ENCODE data around the gene SLBP. TPM values are rescaled to one million over a fixed set of nuclear protein-coding genes. Genes with fewer than 3 reads are reported as not detected.

SLBP gene
- total RNA-seq, 6 experiments from 2014 or later, result 13.1 to 30.8 (median 14.7) TPM

- H3K4me1 ChIP-seq, result no peaks in the 10 kb centered on the region
- intact Hi-C loops (cut with DNase I), result loop anchor here in 1 of 2 donors (10.0 kb wide), 1 partner anchor 138 kb away; no protein-coding TSS in a partner anchor
- no peak overlapping the region for H3K4me3 ChIP-seq
- H3K36me3 ChIP-seq, result no peaks in the 10 kb centered on the region
- H3K9me3 ChIP-seq, result no peaks in the 10 kb centered on the region
- DNase-seq (no peak), ATAC-seq (no peak)
- WGBS (ENCODE audit: insufficient coverage, low coverage, low lambda C conversion rate, missing lambda C conversion rate), result 69% methylated on average over 8 of the region's 20 CpGs
- no peak for TF ChIP-seq POLR2A (IDR thresholded peaks at IDR 0.05)
- TF ChIP-seq, protein P1, sequence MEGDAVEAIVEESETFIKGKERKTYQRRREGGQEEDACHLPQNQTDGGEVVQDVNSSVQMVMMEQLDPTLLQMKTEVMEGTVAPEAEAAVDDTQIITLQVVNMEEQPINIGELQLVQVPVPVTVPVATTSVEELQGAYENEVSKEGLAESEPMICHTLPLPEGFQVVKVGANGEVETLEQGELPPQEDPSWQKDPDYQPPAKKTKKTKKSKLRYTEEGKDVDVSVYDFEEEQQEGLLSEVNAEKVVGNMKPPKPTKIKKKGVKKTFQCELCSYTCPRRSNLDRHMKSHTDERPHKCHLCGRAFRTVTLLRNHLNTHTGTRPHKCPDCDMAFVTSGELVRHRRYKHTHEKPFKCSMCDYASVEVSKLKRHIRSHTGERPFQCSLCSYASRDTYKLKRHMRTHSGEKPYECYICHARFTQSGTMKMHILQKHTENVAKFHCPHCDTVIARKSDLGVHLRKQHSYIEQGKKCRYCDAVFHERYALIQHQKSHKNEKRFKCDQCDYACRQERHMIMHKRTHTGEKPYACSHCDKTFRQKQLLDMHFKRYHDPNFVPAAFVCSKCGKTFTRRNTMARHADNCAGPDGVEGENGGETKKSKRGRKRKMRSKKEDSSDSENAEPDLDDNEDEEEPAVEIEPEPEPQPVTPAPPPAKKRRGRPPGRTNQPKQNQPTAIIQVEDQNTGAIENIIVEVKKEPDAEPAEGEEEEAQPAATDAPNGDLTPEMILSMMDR (IDR thresholded peaks at IDR 0.05), result no peak
- H3K27me3 ChIP-seq, result no peaks in the 10 kb centered on the region
- H3K27ac ChIP-seq, result no peak overlapping the region
Observed at GRCh38 chr4:1756893-1757779, 45.0 kb upstream of the SLBP start.

DNA sequence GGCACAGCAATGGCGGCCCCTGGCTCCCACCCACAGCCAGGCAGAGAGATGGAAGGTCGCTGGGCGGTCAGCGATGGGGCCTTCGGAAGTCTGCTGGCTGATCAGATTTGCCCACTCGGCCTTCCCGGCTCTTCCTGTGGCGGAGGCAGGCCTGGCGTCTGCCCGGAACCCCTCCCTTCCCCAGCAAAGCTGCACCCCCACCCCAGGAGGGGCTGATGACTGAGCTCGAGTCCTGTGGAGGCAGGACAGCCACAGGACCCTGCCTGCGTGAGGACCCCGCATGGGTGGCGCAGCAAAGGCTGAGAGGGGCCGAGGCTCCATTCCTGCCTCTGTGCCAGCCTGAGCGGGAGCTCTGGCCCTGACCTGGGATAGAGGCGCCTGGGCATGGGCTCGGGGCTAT is 44.0 kb upstream of the SLBP start:
- 80% methylated on average over 1 of the region's 18 CpGs for WGBS (ENCODE audit: insufficient coverage, low coverage, low lambda C conversion rate, missing lambda C conversion rate)
- TF ChIP-seq, protein P1 (IDR thresholded peaks at IDR 0.05), result no peak
- TF ChIP-seq POLR2A (IDR thresholded peaks at IDR 0.05), result no peak
- peak; percentile 6 to 31 (median 22) for ATAC-seq
- H3K27ac ChIP-seq, result no peak overlapping the region
- H3K4me3 ChIP-seq, result no peak overlapping the region
- H3K4me1 ChIP-seq, result no peaks in the 10 kb centered on the region
- H3K9me3 ChIP-seq, result no peaks in the 10 kb centered on the region
- H3K27me3 ChIP-seq, result no peaks in the 10 kb centered on the region
- H3K36me3 ChIP-seq, result no peaks in the 10 kb centered on the region
- intact Hi-C loops (cut with DNase I), result loop anchor here in 1 of 2 donors (10.0 kb wide), 1 partner anchor 139 kb away; no protein-coding TSS in a partner anchor
- DNase-seq, result no peak

GRCh38 chr4:1755297-1755696 is 43.2 kb upstream of the SLBP start:
- intact Hi-C loops (cut with DNase I), result loop anchor here in 1 of 2 donors (10.0 kb wide), 1 partner anchor 140 kb away; no protein-coding TSS in a partner anchor
- no peak overlapping the region for H3K4me3 ChIP-seq
- no peaks in the 10 kb centered on the region for H3K36me3 ChIP-seq
- TF ChIP-seq, protein P1 (IDR thresholded peaks at IDR 0.05), result no peak
- TF ChIP-seq POLR2A (IDR thresholded peaks at IDR 0.05), result no peak
- H3K4me1 ChIP-seq, result no peaks in the 10 kb centered on the region
- H3K27ac ChIP-seq, result no peak overlapping the region
- H3K27me3 ChIP-seq, result no peaks in the 10 kb centered on the region
- no peaks in the 10 kb centered on the region for H3K9me3 ChIP-seq
- ATAC-seq, result no peak
- no CpG with 5 or more reads among the region's 17 CpGs for WGBS (ENCODE audit: insufficient coverage, low coverage, low lambda C conversion rate, missing lambda C conversion rate)
- no peak for DNase-seq

DNA sequence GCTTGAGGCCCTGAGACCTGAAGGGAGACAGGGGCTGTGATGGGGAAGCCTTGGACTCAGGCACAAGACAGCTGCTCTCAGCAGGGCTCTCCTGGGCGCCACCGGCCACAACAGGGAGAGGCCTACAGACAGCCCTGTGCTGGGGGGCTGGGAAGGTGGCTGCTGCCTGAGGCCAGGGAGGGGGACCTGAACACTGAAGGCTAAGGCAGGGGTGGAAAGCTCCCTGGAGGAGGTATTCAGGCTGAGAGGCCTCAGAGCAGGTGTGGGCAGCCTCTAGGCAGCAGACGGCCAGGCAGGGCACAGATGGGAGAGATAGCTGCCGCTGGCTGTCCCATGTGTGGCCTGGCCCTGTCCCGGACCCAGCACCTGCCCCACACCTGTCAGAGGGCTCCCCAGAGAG is 42.2 kb upstream of the SLBP start:
- no peak overlapping the region for H3K27ac ChIP-seq
- DNase-seq (no peak), ATAC-seq (no peak)
- intact Hi-C loops (cut with DNase I), result loop anchor here in 1 of 2 donors (5.0 to 10.0 kb wide), 2 partner anchors 53 to 140 kb away; no protein-coding TSS in a partner anchor
- no peaks in the 10 kb centered on the region for H3K4me1 ChIP-seq
- H3K27me3 ChIP-seq, result no peaks in the 10 kb centered on the region
- no peaks in the 10 kb centered on the region for H3K36me3 ChIP-seq
- TF ChIP-seq, protein P1 (IDR thresholded peaks at IDR 0.05), result no peak
- no peak for TF ChIP-seq POLR2A (IDR thresholded peaks at IDR 0.05)
- WGBS (ENCODE audit: insufficient coverage, low coverage, low lambda C conversion rate, missing lambda C conversion rate), result no CpG with 5 or more reads among the region's 5 CpGs
- no peak overlapping the region for H3K4me3 ChIP-seq
- no peaks in the 10 kb centered on the region for H3K9me3 ChIP-seq
